DOHH2 (cell line): ENCODE measurements around the gene CPS1.

Source experiments
- CTCF ChIP-seq: fragments of 200-600 bp; sonication (generic); IDR thresholded peaks from one replicate; pipeline ENCODE4 v1.5.1; 2014; ENCODE audit warnings: antibody characterized with exemption, mild to moderate bottlenecking, low read depth, low read length; ENCODE audit not compliant: poor library complexity, severe bottlenecking
- EZH2phosphoT487 ChIP-seq: fragments of 200-600 bp; sonication (generic); IDR thresholded peaks from 2 replicates; pipeline ENCODE4 v1.6.1; 2017; ENCODE audit warnings: borderline replicate concordance, mild to moderate bottlenecking, antibody characterized with exemption, low read length, moderate library complexity, mixed read lengths

GRCh38 chr2:210568108-210568507 lies 11.7 kb downstream of the CPS1 start:
- TF ChIP-seq CTCF: no peak
- TF ChIP-seq EZH2phosphoT487: no peak
